Measurements from ENCODE around the gene UNC50.
A peak's percentile ranks its signal among the peaks of the same experiment; 100 is the strongest.
"Not testable (repeated sequence)": the region's sequence is repeated elsewhere in the genome, so short reads cannot be mapped to it uniquely, and the experiment has no call there.

UNC50 gene

DNA sequence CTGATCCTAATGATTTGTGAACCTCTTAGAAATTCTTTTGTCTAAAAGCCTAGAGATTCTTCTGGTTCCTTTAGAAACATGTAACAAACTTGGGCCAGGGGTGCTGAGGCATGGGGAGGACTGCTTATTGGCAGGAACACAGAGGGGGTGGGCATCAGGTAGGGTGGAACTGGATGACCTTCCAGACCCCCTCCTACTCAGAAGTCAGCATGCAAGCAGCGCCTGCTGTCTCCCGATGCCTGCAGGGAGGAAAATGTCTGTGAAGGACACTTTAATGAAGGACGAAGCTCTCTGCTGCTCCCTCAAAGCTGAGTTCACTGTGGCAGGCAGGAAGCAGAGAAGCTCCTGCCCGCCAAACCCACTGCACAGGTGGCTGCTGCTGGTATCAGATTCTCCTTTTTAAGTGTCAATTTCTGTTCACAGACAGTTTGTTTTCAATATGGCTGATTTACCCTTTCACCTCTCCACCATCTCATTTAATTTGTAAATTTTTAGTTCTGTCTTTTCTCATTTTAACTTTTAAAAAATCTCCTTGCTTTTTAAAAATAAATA is 19.4 kb upstream of the UNC50 start:
- in situ Hi-C loops (cut with MboI; ENCODE audit: low sequenced_read_pairs, unreplicated experiment): no loop called here
- TF ChIP-seq, protein P1, sequence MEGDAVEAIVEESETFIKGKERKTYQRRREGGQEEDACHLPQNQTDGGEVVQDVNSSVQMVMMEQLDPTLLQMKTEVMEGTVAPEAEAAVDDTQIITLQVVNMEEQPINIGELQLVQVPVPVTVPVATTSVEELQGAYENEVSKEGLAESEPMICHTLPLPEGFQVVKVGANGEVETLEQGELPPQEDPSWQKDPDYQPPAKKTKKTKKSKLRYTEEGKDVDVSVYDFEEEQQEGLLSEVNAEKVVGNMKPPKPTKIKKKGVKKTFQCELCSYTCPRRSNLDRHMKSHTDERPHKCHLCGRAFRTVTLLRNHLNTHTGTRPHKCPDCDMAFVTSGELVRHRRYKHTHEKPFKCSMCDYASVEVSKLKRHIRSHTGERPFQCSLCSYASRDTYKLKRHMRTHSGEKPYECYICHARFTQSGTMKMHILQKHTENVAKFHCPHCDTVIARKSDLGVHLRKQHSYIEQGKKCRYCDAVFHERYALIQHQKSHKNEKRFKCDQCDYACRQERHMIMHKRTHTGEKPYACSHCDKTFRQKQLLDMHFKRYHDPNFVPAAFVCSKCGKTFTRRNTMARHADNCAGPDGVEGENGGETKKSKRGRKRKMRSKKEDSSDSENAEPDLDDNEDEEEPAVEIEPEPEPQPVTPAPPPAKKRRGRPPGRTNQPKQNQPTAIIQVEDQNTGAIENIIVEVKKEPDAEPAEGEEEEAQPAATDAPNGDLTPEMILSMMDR (IDR thresholded peaks at IDR 0.05; ENCODE audit: borderline replicate concordance, control extremely low read depth, extremely low read depth, insufficient read depth, missing control alignments): no peak
- peak; percentile 3 for DNase-seq (ENCODE audit: low spot score)

DNA sequence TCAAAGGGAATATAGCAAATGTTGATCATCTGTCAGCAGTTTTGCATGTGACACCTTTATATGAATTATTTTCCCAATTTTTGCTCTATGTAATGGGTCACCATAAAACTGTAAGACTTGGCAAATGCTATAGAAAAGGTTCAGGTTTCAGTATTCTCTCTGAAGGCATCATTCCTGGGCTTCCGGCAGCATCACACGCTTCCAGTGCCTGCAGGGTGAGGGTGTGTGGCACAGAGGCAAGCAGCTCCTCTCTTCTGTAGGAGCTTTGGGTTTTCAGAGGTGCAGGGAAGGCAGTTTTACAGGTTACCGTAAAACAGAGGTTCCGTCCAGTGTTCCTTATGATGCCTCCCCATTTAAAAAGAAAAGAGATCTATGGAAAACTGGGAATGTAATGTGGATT is 18.9 kb upstream of the UNC50 start:
- DNase-seq (ENCODE audit: low spot score): no peak
- in situ Hi-C loops (cut with MboI; ENCODE audit: low sequenced_read_pairs, unreplicated experiment): no loop called here
- TF ChIP-seq, protein P1 (IDR thresholded peaks at IDR 0.05; ENCODE audit: borderline replicate concordance, control extremely low read depth, extremely low read depth, insufficient read depth, missing control alignments): no peak

DNA sequence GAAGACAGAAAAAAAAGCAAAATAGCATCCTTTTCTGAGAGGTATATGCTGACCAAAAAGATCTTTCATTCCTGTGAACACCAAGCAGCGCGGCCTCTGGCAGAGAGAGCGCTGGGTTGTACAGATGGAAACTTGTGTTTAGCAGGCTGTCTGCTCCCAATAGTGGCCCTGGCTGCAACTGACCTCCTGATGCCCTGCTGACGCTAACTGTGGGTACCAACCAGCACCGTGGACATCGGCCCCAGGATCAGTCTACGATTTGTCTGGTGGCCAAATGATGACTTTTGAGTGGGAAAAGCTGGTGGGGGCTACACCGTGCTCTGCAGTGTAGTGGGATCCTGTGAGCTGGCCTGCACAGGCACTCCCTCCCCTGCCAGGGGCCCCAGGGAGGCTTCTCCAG is 15.8 kb upstream of the UNC50 start:
- DNase-seq (ENCODE audit: low spot score): no peak
- in situ Hi-C loops (cut with MboI; ENCODE audit: low sequenced_read_pairs, unreplicated experiment): no loop called here

DNA sequence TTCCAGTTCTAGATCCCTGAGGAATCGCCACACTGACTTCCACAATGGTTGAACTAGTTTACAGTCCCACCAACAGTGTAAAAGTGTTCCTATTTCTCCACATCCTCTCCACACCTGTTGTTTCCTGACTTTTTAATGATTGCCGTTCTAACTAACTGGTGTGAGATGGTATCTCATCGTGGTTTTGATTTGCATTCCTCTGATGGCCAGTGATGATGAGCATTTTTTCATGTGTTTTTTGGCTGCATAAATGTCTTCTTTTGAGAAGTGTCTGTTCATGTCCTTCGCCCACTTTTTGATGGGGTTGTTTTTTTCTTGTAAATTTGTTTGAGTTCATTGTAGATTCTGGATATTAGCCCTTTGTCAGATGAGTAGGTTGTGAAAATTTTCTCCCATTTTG is 13.7 kb upstream of the UNC50 start:
- in situ Hi-C loops (cut with MboI; ENCODE audit: low sequenced_read_pairs, unreplicated experiment); DNase-seq (ENCODE audit: low spot score): not testable (repeated sequence)

More for the DNA sequence above, 15.8 kb upstream of the UNC50 start:
- TF ChIP-seq, protein P1 (IDR thresholded peaks at IDR 0.05; ENCODE audit: borderline replicate concordance, control extremely low read depth, extremely low read depth, insufficient read depth, missing control alignments): no peak

DNA sequence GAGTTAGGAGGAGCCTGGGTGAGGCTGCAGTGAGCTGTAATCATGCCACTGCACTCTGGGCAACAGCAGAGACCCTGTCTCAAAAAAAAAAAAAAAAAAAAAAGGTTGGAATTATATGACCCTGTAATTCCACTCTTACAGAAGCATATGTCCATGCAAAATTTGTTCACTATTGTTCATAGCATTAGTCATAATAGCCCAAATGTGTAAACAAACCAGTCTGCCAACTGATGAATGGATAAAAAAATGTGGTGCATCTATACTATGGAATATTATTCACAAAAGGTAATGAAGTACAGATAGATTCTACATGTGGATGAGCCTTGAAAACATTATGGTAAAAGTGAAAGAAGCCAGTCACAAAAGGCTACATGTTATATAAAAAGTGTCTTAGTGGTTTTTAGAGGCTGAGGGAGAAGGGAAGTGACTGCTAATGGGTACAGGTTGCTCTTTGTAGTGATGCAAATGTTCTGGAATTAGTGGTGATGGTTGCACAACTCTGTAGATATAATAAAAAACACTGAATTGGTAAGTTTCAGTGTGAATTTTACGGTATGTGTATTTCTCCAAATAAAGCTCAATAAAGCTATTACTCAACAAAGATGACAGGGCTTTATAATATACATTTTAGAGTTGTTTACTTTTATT is 9.5 kb upstream of the UNC50 start:
- TF ChIP-seq, protein P1 (IDR thresholded peaks at IDR 0.05; ENCODE audit: borderline replicate concordance, control extremely low read depth, extremely low read depth, insufficient read depth, missing control alignments): no peak
- in situ Hi-C loops (cut with MboI; ENCODE audit: low sequenced_read_pairs, unreplicated experiment): no loop called here
- DNase-seq (ENCODE audit: low spot score): no peak

DNA sequence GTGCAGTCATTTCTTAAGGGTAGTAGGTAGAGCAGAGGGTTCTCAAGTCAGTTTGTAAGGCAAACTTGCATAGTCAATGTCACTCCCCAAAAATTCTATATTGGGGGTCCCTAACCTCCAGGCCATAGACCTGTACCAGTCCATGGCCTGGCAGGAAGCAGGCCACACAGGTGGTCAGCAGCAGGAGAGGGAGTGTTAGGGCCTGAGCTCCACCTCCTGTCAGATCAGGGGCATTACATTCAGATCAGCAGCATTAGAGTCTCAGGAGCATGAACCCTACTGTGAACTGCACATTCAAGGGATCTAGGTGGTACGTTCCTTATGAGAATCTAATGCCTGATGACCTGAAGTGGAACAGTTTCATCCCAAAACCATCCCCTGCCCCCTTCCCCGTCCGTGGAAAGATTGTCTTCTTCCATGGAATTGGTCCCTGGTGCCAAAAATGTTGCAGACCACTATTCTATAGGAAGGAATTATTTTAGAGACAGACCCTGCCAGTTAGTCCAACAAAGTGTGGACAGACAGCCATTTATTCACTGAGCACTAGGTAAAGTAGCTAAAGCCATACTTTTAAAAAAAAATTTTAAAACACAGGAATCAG is 6.8 kb upstream of the UNC50 start:
- TF ChIP-seq, protein P1 (IDR thresholded peaks at IDR 0.05; ENCODE audit: borderline replicate concordance, control extremely low read depth, extremely low read depth, insufficient read depth, missing control alignments): peak; percentile 67
- in situ Hi-C loops (cut with MboI; ENCODE audit: low sequenced_read_pairs, unreplicated experiment): loop anchor here (10.0 kb wide), 1 partner anchor 197 kb away; no protein-coding TSS in a partner anchor
- peak; percentile 50 for DNase-seq (ENCODE audit: low spot score)

DNA sequence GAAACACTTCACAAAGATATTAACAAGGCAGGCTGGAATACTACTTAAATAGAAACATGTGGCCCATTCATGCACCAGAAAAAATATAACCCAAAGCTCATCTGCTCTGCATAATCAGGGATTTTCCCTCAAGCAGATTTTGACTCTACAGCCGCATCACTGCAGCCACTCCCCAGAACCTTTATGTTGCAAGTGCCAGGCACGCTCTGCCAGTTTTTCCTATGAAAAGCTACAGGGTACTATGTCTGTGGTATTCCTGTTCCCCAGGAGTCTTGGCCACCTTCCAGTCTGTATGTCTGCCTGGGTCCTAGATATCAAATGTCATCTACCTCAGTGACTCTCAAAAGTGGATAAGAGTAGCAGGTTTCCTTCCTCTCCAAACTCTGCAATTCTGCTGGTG is 3.8 kb upstream of the UNC50 start:
- in situ Hi-C loops (cut with MboI; ENCODE audit: low sequenced_read_pairs, unreplicated experiment): loop anchor here (10.0 kb wide), 1 partner anchor 200 kb away; no protein-coding TSS in a partner anchor
- no peak for DNase-seq (ENCODE audit: low spot score)
- TF ChIP-seq, protein P1 (IDR thresholded peaks at IDR 0.05; ENCODE audit: borderline replicate concordance, control extremely low read depth, extremely low read depth, insufficient read depth, missing control alignments): no peak
